Stimulated activated CD8-positive, alpha-beta memory T cell treated with anti-CD3 and anti-CD28 coated beads, Interleukin-15, amount 100 ng/mL, for 48 hours (primary cell): ENCODE measurements around the gene HSP90AB1.
A peak's percentile ranks its signal among the peaks of the same experiment; 100 is the strongest.
"Not testable (repeated sequence)": the region's sequence is repeated elsewhere in the genome, so short reads cannot be mapped to it uniquely, and the experiment has no call there.

Source experiments
- DNase-seq, 2 donors: peaks; one replicate each; pipeline ENCODE4 v3.0.0-alpha.2; 2020; ENCODE audit warnings: low read depth in 2 of 2

HSP90AB1 gene

DNA sequence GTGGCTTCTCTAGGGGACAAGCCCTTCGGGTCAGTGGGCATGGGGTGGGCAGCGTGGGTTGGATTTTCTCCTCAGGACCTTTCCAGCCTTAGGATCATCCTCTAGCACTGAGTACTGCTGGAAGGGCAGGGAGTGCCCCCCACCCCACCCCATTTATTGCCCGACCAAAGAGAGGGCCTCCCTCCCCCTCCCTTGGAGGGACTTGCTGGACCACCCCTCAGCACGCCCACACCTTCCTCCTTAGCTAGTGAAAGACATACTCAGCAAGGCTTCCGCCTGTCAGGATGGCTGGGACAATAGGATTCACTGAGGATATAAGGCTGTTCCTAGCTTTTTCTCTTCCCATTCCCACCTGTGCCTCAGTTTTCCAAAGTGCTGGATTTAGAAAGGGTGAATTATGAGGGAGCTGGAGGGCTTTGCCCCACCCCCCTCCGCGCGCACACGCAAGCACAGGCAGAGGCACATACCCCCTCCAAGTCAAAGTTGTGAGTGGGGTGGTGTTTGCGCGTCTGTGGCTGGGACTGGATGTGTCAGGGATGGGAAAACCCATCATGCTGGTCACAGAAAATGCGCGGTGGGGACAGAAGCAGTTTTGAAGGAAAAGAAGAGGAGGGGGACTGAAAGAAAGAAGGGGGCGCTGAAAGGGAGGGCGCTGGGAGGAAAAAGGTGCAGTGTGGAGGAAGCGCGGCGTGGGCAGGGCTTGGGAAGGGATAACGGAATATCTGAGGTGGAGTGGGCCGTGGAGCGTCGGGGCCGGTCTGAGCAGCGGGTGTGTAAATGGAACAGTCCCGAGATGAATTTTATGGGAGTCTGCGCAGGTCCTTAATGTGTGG is 24.2 kb upstream of the HSP90AB1 start:
- no peak for DNase-seq

DNA sequence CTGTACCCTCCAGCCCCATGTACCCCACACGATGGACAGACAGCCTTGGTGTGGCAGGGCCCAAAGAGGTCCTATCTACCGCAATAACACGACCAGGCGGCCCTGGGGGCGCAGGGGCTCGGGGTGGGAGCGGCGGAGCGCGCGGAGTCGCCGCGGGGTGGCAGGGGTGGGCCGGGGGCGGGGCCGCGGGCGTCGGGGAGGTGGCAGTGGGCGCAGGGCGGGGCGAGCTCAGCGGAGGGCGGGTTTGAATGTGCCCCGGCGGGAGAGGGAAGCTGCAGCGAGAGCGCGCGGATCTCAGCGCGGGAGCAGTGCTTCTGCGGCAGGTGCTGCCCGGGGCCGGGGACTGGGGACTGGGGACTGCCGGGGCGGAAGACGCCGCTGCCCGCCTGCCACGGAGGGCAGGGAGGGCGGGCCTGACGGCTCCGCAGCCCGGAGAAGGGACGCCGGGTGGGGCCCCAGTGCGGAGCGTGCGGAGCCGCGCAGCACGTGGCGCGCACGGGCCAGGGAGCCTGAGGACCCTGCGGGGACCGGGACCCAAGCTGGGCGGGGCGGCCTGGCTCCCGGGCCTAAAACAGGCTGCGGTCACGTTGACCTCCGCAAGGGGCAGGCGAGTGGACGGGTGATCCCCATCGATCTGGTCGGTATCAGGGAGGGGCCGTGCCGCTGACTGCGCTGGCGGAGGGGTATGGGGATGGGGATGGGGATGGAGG is 23.4 kb upstream of the HSP90AB1 start, which contains the start of gene SLC29A1:
Gene SLC29A1 (plus strand): TSS at position 277 of the 710 bp plus-strand sequence. CDS start 3,719 bp downstream, outside the sequence.
- peak; percentile 73 to 78 for DNase-seq

DNA sequence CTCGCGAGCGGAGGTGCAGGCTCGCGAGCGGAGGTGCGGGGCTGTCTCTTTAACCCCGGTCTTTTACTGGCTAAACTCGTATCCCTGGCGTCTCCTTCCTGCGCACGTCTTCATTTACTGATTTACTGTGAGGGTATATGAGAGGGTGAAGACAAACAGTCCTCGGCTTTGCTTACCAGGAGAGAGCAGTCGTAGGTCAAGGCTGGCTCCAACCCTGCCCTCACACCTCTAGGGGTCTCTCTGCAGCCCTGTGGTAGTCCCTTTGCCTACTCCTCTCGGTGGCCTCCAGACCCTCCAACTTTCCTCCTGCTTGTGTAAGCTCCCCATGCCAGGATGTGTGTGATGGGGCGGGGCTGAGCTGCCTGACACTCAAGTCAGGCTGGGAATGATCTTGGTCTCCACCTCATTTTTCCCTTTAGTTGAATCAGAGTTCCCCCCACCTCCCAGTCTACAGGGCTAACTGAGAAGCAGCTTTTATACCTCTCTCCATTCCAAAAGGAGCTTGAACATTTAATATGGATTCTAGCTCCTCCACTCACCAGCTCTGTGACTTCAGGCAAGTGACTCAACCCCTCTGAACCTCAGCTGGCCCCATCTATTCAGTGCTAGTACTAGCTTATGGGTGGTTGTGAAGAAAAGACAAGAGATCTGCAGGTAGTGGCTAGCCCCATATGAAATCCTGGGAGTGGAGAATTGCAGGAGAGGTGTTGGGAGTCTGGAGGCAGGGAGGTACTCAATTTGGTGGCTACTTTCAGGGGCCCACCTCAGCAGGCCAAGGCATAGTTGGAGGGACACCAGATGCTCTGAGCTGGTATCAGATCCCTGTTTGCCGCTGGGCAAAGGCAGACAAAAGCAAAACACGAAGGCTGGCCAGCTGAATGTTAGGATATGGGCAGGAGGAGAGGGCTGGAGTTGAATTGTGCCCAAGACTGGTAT is 22.6 kb upstream of the HSP90AB1 start:
- DNase-seq = no peak

DNA sequence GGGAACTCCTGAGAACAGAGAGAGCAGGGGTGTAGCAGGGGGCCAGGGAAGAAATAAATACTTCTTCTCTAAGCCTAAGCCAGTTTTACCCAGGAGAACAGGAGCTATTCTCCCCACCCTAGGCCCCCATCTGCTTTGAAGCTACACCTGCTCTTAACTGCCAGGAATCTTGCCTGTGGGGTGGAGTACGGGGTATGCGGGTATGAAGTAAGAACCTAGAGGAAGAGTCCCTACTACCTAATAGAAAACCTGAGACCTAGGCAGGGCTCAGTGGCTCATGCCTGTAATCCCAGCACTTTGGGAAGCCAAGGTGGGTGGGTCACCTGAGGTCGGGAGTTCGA is 22.0 kb upstream of the HSP90AB1 start:
- DNase-seq = no peak

DNA sequence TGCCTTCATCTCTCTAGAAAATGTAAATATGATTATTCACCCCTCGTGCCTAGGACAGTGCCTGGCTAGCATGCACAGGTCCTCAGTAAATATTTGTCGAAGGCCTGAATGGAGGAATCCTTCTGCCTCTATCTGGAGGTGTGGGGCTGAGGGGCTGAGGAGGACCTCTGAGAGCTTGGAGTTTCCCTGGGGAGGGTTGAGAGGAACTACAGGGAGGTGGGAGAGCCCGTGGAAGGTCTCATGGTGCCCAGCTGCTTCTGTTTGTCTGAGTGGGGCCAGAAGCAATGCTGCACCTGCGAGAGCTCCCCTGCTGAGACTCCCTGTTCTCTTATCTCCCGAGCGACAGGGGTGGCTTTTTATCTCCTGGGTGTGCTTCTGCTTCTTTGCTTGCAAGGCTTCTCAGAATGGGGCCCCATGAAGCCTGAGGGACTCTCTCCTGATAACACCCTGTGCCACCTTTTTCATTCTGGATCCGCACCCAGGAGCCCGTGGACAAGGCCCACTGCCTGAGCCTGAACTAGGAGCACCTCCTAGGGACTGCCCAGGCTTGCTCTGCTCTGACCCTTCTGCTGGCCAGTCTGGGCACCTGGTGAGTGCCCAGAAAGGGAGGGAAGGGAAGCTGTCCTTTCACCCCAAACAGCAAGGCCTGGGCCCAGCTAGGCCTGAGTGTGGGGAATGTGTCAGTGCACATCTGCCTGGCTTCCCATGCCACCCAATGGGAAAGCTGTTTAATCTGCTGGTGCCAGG is 21.1 kb upstream of the HSP90AB1 start:
- no peak for DNase-seq

DNA sequence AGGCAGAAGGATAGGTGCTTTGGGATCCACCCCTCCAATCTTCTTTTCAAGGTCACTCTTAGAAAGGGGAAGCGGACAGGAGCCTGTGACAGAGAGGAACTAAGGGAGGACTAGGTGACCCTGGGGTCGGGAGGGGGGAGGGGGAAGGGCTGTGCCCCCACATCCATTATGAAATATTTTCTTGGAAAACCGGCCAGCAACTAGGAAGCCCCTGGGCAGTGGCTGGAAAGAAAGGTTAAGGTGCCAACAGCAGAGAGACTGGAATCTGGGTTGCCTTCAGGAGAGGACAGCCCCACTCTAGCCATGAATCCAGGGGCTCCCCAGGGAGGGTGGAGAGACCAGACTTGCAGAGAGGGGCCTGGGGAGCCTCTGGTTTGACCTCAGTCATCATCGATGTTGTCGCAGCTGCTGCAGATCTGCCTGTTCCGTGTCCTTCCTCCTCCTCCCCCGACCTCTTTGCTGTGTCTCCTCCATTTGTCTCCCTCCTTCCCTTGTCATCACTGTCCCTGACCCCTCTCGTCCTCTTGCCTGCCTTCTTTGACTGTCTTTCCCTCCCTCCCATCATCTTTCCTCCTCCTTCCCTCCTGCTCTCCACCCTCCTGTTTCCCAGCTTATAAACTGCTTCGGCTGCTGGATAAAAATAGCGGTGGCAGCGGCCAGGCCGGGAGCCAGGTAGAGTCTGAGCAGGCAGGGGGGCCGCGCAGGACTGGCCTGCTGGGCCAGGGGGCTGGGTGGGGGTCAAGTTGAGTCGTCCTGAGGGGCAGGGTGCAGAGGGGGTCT is 20.3 kb upstream of the HSP90AB1 start:
- DNase-seq = no peak

DNA sequence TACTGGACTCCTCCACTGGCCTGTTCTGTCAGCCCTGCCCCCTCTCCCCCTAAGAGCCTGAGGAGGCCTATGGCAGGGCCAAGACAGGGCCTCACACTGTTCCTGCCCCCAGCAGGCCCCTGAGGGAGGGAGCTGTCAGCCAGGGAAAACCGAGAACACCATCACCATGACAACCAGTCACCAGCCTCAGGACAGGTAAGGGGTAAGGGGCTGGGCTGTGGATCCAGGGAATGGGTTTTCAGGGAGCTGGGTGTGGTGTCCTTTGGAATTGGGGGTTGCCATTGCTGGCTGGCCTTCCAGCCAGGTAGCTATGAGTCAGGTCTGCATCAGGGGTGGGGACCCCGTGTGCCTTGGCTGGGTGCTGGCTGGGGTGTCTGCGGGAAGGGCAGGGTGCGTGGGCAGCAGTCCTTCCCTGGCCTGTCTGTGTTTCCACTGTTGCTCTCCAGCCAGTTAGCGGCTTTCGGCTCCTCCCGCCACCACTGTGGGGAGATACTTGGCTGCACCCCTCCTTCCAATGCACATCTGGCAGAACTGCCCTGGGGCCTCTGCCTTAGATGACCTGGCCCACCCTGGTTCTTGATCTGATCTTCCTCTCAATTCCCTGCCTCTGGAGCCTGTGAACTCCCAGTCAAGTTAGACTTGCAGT is 19.6 kb upstream of the HSP90AB1 start:
- no peak for DNase-seq

DNA sequence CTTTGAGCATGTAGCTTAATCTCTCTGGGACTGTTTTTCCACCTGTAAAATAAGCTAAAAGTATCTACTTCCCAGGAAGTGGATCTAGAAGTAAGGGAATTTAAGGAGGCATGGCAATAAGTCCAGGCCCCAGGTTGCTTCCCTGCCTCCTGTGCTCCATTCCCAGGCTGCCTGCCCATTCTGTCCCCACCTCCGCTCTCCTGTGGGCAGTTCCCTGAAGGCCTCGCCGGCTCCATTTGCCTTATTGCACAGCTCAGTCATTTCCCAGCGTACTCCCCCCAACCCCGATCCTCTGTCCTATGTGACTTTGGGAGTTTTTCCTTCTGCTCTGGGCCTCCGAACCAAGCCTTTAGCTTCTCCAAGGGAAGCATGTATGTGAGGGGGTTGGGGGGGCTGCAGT is 18.9 kb upstream of the HSP90AB1 start:
- DNase-seq = no peak

DNA sequence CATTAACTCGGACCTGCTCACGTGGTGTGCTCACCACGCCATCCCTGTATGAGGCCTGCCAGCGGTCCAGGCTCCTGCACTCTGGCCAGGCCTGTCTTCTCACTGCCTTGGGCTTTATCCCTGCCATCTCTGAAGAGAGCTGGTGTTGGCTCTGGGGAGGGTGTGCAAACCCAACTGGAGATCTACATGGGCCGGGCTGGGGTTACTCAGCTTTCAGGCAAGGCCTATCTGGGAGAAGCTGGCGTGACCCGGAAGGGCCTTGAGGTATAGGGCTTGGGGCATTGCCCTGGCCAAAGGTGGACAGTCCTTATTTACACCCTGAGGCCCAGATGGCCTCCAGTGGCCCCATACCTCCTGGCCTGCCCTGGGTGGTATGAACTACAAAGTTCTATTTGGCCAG is 18.5 kb upstream of the HSP90AB1 start:
- no peak for DNase-seq

DNA sequence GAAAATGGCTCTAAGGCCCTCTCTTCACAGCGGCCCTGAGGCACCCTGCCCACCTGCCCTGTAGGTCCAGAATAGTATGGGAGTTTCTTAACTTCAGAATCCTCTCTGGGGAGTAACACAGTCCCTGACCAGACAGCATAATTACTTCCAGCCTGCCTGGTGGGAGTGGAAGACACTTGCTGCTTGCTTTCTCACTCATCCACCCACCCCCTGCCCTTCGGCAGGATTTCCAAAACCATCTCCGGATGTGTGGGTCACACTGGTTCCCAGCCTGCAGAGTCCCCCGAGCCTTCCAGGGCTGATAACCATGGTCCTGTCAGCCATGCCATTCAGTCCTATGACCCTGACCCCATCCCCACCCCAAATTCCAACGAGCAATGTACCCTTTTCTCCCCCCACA is 18.1 kb upstream of the HSP90AB1 start:
- no peak for DNase-seq

DNA sequence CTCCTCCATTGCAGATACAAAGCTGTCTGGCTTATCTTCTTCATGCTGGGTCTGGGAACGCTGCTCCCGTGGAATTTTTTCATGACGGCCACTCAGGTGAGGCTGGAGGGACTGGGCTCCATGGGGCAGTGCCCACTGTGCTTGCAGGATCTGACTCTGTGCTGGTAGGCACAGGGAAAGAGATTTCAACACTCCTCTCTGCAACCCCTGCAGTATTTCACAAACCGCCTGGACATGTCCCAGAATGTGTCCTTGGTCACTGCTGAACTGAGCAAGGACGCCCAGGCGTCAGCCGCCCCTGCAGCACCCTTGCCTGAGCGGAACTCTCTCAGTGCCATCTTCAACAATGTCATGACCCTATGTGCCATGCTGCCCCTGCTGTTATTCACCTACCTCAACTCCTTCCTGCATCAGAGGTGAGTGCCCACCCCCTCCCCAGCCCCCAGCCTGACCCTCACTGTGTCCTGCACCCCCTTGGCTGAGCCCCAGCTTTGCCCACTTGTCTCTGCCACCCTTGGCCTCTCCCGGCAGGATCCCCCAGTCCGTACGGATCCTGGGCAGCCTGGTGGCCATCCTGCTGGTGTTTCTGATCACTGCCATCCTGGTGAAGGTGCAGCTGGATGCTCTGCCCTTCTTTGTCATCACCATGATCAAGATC is 17.4 kb upstream of the HSP90AB1 start:
- no peak for DNase-seq

DNA sequence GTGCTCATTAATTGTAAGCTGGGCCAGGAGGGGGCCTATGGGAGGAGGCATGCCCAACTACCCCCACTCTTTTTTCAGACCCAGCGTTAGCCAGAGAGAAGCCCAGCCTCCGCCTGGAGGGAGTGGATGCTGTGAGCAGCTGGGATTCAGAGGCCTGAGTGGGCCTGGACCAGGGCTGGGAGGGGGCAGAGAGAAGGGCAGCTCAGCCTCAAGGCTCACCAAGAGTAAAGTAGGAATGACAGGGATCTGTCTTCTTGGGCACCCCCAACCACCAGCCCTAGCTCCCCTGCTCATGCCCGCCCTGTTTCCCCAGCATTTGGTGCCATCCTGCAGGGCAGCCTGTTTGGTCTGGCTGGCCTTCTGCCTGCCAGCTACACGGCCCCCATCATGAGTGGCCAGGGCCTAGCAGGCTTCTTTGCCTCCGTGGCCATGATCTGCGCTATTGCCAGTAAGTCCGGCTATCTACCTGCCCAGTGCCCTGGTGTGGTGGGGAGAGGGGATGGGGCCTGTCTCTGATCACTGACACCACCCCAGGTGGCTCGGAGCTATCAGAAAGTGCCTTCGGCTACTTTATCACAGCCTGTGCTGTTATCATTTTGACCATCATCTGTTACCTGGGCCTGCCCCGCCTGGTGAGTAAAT is 16.7 kb upstream of the HSP90AB1 start:
- DNase-seq = no peak

DNA sequence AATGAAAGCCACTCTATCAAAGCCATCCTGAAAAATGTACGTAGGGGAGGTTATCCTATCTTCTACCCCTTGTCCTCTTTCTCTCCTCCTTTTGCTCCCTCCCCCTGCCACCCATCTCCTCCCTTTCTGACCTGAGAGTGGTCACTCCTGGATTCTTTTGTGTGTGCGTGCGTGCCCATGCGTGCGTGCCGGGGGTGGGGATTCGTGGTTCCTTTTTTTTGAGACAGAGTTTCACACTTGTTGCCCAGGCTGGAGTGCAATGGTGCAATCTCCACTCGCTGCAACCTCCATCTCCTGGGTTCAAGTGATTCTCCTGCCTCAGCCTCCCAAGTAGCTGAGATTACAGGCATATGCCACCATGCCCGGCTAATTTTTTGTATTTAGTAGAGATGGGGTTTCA is 15.5 kb upstream of the HSP90AB1 start:
- DNase-seq = not testable (repeated sequence)

DNA sequence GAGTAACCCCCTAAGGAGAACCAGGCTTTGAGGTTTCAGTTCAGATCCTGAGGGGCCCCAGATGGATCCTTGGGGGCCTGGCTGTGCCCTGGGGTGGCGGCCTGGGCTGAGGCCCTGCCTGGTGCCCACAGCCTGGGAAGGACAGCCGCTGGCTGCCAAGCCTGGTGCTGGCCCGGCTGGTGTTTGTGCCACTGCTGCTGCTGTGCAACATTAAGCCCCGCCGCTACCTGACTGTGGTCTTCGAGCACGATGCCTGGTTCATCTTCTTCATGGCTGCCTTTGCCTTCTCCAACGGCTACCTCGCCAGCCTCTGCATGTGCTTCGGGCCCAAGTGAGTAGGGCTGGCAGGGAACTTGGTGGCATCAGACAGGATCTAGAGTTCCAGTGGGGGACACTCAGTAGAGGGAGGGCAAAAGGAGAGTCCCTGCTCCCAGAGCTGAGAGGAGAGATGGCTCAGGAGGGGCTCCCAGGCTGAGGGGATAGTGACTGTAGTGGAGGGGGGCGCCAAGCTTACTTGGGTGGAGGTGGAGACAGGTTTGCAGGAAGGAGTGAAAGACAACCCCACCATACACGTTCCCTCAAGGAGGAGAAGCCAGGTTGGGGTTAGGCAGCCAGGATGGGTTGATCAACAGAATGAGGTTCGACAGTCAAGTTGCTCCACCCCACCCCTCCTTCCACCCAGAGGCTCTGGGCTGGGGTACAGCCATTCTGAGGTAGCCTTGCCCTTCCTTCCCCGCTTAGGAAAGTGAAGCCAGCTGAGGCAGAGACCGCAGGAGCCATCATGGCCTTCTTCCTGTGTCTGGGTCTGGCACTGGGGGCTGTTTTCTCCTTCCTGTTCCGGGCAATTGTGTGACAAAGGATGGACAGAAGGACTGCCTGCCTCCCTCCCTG is 14.0 kb upstream of the HSP90AB1 start:
- no peak for DNase-seq

DNA sequence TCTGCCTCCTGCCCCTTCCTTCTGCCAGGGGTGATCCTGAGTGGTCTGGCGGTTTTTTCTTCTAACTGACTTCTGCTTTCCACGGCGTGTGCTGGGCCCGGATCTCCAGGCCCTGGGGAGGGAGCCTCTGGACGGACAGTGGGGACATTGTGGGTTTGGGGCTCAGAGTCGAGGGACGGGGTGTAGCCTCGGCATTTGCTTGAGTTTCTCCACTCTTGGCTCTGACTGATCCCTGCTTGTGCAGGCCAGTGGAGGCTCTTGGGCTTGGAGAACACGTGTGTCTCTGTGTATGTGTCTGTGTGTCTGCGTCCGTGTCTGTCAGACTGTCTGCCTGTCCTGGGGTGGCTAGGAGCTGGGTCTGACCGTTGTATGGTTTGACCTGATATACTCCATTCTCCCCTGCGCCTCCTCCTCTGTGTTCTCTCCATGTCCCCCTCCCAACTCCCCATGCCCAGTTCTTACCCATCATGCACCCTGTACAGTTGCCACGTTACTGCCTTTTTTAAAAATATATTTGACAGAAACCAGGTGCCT is 13.3 kb upstream of the HSP90AB1 start:
- DNase-seq = no peak

DNA sequence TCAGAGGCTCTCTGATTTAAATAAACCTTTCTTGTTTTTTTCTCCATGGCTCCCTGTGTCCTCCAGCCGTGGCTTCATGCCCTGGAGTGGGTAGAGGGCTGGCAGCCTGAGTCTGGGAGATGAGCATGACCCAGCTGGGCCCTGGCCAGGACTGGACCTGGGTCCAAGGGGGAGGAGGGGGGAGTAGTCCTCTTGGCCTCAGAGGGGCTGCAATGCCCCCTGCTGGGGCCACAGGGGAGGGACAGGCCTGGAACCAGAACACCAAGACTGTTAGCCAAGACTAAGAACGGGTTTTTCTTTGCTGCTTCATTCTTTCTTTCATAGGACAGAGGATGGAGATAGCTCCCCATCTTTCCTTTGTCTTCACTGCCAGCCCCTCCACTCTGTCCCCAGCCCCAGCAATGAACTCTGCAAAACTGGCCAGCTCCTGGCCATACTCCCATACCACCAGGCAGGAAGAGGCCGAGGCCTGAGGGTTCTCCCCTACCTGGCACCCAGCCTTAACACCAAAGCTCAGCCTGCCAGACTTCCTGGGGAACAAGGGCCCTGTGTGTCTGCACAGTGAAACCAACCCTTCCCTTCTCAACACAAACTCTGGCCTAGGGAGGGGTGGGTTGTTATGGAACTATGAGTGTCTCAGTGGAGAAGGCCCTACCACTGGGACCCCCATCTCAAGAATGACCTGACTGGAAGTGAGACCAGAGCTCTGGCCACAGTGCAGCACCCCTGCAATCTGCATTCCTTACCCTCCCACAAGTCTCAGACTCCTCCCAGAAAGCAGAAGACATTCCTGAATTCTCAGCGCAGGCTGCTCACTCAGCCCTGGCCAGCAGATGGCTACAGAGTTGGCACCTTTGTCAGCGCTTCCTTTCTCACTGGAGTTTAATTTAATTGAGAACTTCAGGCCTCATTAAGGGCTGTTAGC is 12.5 kb upstream of the HSP90AB1 start:
- no peak for DNase-seq

DNA sequence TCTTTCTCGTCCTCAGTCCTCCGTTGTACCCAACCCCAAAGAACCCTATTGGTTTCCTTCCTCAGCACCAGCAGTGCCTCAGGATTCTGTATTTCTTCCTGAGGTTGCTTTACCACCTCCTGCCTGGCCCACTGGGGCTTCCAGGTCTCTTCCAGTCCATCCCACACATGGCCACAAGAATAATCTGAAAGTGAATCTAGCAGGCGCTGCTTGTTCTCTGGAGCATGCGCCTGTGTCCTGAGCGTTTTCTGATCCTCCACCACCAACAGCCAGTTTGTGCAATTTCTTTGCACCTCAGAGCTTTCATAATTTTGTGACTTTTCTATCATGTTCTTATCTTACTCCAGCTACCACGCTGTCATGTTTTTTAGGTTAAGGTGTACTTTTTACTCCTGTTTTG is 11.6 kb upstream of the HSP90AB1 start:
- DNase-seq = no peak
